HG02571 (cell line): ENCODE measurements around the gene ALPI.
"Not testable (repeated sequence)": the region's sequence is repeated elsewhere in the genome, so short reads cannot be mapped to it uniquely, and the experiment has no call there.

Experiments
- ATAC-seq: cut with Tn5 transposase; IDR thresholded peaks from one replicate; pipeline ENCODE4 v1.9.1; 2021; ENCODE audit warnings: mild to moderate bottlenecking, moderate library complexity; ENCODE audit not compliant: unreplicated experiment

ALPI gene

DNA sequence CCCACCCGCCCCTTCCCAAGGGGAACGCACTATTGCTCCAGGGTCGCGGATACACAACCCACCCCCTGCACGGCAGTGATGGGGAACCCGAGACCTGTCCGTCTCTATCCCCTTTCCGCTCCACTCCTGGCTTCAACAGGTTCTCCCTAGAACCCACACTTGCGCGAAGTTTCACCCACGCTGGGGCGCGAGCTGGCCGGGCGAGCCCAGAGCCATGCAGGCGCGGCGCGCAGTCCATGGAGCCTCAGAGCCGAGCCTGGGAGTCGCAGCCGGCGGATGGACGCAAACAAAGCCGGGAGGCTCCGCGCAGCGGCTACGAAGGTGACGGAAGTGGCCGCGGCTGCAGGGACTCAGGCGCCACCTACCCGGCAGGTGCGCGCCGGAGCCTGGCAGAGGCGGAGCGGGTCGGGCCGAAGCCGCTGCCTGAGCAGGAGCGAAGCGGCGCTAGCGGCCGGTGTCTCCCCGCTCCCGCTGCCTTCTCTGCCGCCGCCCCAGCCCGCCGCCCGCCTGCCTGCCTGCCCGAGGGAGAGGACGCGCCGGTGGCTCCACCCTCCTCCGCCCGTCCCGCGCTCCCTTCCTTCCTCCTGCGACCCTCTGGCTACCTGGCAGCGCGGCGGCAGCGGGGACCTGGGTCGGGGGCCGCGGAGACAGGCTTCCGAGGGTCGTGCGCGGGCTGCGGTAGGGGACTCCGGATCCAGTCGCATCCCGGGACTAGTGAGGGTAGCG lies 35.3 kb upstream of the ALPI start:
- no peak for ATAC-seq

DNA sequence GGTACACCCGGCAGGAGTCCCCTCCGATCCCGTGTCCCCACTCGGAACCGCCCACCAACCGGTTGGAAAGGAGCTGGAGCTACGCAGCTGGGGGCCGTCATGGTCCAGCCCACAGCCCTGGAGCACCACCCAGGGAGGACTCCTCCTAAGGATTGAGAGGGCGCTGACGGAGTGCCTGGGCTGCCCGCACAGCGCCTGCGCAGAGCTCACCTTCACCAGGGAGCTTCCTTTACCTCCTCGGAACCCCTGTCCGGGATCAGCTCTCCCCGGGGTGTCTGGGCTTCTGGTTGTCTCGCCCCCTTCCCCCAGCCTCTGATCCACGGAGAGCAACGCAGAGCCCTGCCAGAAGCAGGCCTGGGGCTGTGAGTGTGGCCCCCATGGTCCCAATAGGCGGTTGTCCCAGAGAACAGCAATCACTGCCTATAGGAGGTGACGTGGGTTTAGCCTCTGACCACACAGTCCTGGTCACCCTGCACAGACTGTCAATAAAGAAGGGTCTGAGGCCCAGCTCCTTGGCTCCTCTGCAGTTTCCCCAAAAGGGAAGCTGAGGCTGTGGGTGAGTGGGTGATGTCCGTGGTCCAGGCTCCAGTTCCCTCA lies 34.7 kb upstream of the ALPI start:
- ATAC-seq = no peak

DNA sequence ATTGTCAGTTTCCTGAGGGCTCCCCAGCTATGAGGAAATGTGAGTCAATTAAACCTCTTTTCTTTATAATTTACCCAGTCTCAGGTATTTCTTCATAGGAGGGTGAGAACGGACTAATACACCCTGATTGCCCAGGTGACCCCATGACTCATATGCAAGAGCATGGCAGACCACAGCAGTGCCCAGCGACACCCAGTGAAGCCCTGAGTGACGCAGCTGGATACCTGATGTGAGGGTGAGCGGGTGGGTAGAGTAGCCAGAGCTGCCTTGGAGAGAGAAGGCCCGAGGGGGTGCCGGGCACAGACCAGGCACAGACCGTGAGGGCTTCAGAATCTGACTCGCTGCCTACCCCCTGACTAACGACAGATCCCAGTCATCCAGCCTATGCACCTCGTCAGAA lies 33.9 kb upstream of the ALPI start:
- ATAC-seq = no peak

DNA sequence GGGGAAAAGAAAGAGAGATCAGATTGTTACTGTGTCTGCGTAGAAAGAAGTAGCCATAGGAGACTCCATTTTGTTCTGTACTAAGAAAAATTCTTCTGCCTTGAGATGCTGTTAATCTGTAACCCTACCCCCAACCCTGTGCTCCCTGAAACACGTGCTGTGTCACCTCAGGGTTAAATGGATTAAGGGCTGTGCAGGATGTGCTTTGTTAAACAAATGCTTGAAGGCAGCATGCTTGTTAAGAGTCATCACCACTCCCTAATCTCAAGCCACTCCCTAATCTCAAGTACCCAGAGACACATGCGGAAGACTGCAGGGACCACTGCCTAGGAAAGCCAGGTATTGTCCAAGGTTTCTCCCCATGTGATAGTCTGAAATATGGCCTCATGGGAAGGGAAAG lies 33.0 kb upstream of the ALPI start:
- not testable (repeated sequence) for ATAC-seq

DNA sequence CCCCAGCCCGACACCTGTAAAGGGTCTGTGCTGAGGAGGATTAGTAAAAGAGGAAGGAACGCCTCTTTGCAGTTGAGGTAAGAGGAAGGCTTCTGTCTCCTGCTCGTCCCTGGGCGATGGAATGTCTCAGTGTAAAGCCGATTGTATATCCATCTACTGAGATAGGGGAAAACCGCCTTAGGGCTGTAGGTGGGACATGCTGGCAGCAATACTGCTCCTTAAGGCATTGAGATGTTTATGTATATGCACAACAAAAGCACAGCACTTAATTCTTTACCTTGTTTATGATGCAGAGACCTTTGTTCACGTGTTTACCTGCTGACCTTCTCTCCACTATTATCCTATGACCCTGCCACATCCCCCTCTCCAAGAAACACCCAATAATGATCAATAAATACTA lies 32.5 kb upstream of the ALPI start:
- not testable (repeated sequence) for ATAC-seq

DNA sequence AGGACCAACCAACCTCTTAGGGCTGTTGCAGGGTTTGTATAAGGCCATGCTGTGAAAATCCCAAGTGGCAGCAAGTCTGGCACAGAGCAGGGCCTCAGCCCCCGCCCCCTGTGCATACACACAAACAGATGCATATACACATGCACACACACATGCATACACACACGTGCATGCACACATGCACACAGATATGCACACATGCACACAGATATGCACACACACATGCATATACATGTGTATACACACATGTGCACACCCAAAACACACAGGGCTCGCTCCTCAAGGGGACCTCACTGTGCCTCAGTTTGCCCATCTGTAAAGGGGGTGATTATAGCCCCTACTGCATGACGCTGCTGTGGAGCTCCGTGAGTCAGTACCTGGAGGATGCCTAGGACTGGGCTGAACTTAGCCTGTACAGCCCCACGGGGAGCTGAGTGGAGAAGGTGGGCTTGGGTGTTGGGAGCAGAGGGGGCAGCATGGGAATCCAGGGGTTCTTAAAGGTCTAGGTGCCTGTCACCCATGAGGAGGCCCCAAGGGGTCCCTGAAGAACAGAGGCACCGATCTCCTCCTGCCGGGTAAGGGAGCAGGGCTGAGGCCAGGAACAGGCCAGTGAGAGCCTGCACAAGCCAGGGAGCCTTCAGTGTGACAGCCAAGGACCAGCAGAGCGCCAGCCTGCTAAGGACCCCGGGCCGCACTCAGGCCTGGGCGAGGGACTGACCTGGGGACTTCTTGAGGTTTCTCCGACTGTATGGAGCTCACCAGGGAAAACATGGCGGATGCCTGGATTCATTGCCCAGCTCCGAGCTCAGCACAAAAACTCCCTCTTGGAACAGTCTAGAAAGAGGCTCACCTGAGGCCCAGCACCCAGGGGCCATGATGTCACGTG lies 24.0 kb upstream of the ALPI start:
- ATAC-seq = no peak

DNA sequence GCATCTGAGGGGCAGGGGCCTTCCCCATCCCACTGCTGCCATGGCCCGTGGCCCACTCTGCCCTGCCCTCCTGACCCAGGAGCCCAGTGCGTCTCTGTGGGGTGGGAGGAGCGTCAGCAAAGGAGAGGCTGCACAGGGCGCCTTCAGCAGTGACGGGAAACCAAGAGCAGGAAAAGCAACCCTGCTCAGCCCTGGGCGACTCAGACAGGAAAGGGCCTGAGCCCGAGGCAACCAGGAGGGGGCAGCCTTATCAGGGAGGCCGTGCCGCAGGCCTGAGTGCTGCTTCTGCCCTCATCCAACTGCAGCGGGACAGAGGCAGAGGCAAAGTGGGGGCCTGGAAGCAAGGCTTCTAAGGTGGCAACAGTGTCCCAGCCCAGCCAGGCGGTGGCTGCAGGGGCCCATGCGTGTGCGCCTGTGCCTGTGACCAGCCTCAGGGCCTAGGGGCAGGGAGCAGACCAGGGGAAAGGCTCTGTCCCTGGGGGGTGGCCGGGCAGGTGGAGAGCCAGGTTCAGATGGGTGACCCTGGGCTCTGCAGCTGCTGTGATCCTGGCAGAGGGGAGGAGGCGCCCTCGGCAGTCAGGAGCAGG lies 23.3 kb upstream of the ALPI start:
- no peak for ATAC-seq

DNA sequence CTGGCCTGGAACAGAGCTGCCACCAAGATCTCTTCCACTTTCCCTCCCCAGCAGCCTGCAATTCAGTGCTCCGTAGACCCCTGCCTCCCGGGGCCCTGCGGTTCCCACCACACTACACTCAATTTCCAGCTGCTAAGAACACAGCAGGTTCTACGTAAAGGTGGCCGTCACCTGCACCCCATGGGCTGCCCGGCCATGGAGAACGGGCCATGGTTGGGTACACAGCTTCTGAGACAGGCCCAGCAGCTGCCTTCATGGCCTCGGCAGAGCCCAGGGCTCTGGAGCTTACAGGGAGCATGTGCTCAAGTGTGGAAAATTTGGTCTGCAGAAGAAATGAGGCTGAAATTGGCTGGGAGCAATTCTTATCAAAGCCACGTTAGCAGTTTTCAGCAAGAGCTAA lies 22.3 kb upstream of the ALPI start:
- ATAC-seq = not testable (repeated sequence)

DNA sequence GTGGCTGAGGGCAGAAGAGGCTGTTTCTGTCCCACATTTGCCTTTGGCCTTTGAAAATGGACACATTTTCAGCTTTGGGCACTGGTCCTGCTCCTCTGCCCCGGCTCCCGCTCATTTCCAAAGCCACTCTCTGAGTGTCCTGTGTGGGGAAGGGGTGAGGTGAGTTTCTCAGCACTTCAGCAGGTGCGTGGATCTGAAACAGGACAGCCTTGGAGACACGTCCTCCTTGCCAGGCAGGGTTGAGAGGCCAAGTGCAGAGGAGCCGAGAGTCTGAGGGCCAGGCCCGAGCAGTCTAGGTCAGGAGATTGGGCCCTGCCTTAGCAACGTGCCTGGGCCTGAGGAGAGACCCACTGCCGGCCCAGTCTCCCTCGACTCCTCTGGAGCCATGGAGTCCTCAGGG lies 21.9 kb upstream of the ALPI start:
- ATAC-seq = no peak

DNA sequence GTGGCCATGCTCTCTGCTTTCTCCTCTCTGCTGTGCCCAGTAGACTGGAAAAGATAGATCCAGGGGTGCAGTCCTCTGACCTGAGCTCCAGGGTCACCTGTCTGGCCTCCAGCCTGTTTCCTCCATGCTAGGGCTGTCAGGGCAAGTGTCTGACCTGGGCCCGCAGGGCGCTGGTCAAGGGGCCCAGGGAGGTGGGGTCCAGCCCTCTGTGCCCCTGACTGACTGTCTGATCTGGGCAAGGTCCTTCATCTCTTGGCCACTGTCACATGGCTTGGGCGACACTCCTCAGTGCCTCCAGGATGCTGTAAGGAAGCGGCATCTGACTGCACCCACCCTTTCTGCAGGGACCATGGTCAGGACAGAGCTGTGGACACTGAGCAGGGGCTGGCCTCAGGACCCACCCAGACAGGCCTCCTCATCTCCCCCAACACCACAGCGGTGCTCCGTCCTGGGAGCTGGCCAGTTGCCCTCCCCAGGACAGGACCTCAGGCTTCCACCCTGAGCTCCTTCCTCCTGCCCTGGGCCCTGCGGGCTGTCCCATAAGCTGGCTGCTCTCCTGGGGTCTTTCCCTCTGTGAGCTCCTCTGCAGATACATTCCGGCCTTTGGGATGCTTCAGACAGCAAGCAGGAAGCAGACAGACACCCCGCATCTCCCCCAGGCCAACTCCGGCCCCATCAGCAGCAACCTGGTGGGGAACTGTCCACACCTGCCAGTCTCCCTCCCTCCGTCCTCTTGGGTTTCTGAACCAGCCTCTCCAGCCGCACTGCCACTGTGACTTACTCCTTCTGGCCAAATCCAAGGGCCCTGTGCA lies 21.2 kb upstream of the ALPI start:
- ATAC-seq = no peak

DNA sequence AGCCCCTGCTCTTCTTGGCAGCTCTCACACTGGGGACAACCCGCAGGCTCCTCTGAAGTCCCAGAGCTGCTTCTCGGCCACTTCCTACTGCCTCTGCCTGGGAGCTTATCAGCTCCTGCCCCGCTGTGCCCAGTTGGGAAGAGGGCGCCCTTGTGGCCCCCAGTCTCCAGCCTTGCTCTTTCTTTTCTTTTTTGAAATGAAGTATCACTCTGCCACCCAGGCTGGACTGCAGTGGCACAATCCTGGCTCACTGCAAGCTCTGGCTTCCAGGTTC lies 20.6 kb upstream of the ALPI start:
- no peak for ATAC-seq

DNA sequence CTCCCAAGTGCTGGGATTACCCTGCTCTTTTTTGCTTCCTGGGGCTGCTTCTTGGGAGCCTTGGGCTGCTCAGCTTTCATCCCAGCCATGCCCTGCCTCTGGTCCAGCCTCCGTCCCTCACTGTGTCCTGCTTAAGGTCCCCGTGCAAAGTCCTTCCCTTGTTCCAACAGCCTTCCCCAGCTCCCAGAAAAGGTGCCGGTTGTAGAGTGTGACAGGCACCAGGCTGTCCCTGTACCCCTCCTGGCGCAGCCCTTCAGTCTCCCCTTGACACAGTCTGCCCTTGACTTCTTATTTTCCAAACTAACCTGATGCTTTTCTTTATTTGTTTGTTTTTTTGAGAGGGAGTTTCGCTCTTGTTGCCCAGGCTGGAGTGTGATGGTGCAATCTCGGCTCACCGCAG lies 20.1 kb upstream of the ALPI start:
- no peak for ATAC-seq

DNA sequence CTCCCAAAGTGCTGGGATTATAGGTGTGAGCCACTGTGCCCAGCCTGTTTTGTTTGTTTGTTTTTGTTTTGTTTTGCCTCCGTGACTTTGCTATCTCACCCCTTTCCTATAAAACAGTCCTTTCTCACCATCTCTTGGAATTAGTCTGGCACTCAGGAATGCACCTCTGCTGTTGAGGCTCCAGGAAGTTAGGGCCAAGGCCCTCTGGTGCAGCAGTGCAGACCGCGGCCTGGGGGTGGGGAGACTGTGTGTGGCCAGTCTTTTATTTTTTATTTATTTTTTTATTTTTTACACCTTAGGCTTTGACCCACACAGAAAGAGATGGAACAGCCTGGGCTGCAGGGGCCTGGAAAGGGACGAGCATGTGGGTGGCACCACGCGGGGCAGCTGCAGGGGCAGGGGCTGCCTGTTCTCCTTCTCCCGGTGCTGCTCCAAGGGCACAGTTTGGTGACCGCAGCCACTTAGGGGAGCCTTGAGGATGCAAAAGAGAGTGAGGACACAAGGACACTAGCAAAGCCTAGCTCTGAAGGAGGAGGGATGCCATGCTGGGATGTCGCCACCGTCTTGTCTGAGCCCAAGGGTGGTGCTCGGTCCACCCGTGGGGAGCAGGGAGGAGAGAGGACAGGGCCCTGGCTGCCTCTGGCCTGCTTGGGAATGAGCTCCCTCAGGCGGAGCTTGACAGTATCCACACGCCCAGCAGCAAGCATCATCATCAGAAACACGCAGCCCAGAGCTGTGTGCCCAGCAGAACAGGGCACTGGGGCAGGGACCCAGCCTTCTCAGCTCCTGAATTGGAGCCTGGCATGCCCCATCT lies 19.4 kb upstream of the ALPI start:
- ATAC-seq = no peak

DNA sequence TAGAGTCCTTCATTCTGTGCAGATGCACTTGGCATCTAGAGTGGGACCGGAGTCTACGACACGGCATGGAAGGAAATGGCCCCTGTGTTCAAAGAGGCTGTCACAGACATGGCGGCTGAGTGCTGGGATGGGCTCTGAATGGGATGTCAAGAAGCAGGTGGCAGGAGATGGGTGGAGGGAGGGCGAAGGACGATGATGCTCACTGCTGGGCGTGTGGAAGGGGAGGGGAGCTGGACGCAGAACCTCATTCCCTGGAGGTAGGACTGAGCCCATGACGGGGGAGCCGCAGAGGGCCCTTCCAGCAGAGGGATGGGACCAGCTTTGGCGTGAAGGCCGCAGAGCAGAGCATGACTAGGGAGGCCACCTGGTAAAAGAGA lies 18.8 kb upstream of the ALPI start:
- no peak for ATAC-seq

DNA sequence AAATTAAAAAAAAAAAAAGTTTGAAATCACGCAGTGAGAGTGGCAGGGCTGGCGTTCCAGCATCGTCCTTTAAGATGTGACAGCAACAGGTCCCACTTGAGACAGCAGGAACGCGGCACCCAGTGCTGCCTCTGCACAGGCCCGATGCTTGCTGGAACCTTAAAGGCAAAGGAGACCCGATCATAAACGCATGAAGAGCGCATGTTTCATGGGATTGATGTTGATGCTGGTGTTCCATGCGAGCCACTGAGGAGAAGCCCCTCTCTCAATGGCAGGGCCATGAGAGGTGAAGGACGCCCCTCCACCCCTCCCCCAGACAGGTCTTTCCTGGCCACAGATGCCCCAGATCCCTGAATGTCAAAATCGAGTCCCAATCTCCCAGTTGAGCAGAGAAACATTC lies 17.9 kb upstream of the ALPI start:
- ATAC-seq = no peak

DNA sequence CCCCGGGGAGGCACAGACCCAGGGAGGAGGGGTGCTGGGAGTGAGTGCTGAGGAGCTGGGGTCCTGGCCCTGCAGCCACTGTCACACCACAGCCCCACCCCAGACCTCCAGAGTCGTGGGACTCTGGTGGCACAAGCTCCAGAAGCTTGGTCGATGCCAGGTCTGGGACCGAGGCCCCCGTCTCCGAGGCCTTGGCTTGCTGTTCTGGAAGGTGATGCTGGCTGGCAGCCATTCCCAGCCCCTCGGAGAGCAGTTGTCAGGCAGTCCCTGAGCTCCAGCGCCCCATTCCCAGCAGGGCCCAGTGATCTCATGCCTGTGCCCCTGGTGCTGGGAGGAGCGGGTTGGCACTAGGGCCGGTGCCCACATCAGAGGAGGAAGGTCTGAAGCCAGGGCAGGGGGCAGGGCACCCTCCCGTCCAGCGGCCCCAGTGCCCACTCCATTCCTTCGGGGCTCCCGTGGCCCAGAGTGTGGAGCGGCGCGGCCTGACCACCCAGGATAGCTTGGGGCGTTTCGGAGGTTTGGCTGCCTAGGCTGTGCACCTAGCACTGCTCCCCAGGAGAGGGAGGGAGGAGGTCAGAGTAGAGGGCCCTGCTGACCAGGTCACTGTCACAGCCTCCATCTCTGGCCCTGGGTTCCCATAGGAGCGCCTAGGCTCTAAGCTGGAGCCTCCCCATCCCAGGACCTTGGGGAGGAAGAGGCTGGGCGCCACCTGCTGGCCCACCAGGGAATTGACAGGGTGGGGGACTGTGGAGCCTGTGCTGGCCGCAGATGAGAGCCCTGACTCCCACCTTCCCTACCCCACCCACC lies 16.8 kb upstream of the ALPI start:
- ATAC-seq = no peak

DNA sequence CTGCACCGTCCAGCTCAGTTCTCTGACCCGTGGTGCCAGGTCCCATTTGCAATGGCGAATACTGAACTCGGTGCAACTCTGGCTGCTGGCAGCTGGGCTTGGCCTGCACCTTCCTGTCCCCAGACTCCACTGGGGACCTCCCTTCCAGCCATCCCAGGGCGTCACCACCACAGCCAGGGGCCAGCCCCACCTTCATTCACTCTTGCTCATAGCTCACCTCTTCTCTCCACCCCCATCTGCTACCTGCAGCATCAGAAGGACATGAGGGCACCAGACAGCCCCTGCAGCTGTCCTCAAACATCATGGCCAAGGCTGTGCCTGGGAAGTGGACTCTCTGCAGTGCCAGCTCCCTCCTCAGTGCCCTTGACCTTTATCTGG lies 16.2 kb upstream of the ALPI start:
- ATAC-seq = no peak

DNA sequence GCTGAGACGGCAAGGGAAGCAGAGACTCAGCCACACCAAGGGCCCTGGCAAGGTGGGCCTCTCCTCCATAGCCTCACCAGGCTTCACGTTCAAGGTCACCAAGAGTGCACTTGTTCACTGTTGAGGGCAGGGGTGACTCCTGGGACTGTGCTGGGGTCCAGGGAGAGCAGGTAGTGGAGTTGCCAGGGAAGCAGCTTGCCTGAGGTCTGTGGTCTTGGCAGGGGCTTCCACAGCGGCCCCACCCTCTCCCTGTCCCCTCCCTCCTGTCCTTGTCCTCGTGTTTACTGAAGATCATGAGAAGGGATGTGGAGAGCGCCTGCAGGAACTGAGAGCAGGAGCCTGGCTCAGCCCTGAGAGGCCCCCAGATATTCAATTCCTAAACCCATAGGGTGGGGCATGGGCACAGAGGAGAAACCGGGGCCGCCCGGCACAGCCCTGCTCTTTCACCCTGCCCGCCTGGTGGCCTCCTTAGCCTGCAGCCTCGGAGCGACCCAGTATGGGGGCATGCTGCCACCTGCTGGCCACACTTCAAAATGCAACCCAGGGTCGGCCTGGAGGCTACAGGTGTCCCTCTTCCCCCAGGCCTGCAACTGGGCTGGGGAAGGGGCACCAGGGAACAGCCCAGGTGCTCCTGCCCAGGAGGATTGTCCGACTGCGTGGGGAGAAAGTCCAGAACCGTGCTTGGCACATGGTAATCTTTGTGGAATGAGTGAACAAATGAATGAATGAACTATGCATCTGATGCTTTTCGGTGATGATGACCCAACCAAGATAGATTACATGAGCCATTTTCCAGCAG lies 15.5 kb upstream of the ALPI start:
- peak; percentile 76 for ATAC-seq
